Measurements from ENCODE around the gene NCAM2. TPM values are rescaled to one million over a fixed set of nuclear protein-coding genes. Genes with fewer than 3 reads are reported as not detected.

Gene NCAM2
- total RNA-seq = 1.8 TPM

- DNase-seq (ENCODE audit: low spot score) = peak; percentile 50
Observed at GRCh38 chr21:20997636-20998455, at the start of gene NCAM2. TSS of gene NCAM2 (plus strand) at chr21:20998409.

- DNase-seq (ENCODE audit: low spot score) = no peak
Observed at GRCh38 chr21:20949884-20950283, 48.3 kb upstream of the NCAM2 start.

GRCh38 chr21:20965816-20966215, 32.4 kb upstream of the NCAM2 start:
- DNase-seq (ENCODE audit: low spot score) = no peak

- no peak for DNase-seq (ENCODE audit: low spot score)
Observed at GRCh38 chr21:20968391-20968790, 29.8 kb upstream of the NCAM2 start.

GRCh38 chr21:20970691-20971090, 27.5 kb upstream of the NCAM2 start:
- no peak for DNase-seq (ENCODE audit: low spot score)

- DNase-seq (ENCODE audit: low spot score) = peak; percentile 24
Observed at GRCh38 chr21:20971296-20971921, 26.8 kb upstream of the NCAM2 start.

- DNase-seq (ENCODE audit: low spot score) = no peak
Observed at GRCh38 chr21:20994790-20995189, 3.4 kb upstream of the NCAM2 start.

- DNase-seq (ENCODE audit: low spot score) = no peak
Observed at GRCh38 chr21:20996421-20997310, 1.5 kb upstream of the NCAM2 start.

- no peak for DNase-seq (ENCODE audit: low spot score)
Observed at GRCh38 chr21:20997311-20997635, 936 bp upstream of the NCAM2 start.

- DNase-seq (ENCODE audit: low spot score) = no peak
Observed at GRCh38 chr21:20998456-20998789, 214 bp downstream of the NCAM2 start.

GRCh38 chr21:20998886-20999285, 677 bp downstream of the NCAM2 start:
- no peak for DNase-seq (ENCODE audit: low spot score)

- DNase-seq (ENCODE audit: low spot score) = peak; percentile 35
Observed at GRCh38 chr21:20999659-21000058, 1.4 kb downstream of the NCAM2 start.

GRCh38 chr21:21000591-21001175, 2.5 kb downstream of the NCAM2 start:
- no peak for DNase-seq (ENCODE audit: low spot score)

GRCh38 chr21:21001591-21002100, 3.4 kb downstream of the NCAM2 start:
- DNase-seq (ENCODE audit: low spot score) = no peak

- DNase-seq (ENCODE audit: low spot score) = no peak
Observed at GRCh38 chr21:21002153-21002552, 3.9 kb downstream of the NCAM2 start.

GRCh38 chr21:21003701-21004100, 5.5 kb downstream of the NCAM2 start:
- no peak for DNase-seq (ENCODE audit: low spot score)

GRCh38 chr21:21007606-21008005, 9.4 kb downstream of the NCAM2 start:
- no peak for DNase-seq (ENCODE audit: low spot score)

- DNase-seq (ENCODE audit: low spot score) = no peak
Observed at GRCh38 chr21:21010228-21010627, 12.0 kb downstream of the NCAM2 start.

GRCh38 chr21:21010698-21011097, 12.5 kb downstream of the NCAM2 start:
- DNase-seq (ENCODE audit: low spot score) = no peak

- no peak for DNase-seq (ENCODE audit: low spot score)
Observed at GRCh38 chr21:21018821-21019220, 20.6 kb downstream of the NCAM2 start.

GRCh38 chr21:21019681-21020080, 21.5 kb downstream of the NCAM2 start:
- no peak for DNase-seq (ENCODE audit: low spot score)

GRCh38 chr21:21025742-21026141, 27.5 kb downstream of the NCAM2 start:
- DNase-seq (ENCODE audit: low spot score) = no peak

Data from mucosa of gallbladder (tissue), 1 donor.